Ramos (cell line): Measurements from ENCODE around the gene IMMT.

Experiments
- in situ Hi-C: fragments of 300-500 bp; cut with MboI; formaldehyde crosslinking; loops from one replicate; pipeline ENCODE4 v1.14.3; 2022; ENCODE audit warnings: low sequenced_read_pairs; ENCODE audit not compliant: unreplicated experiment

IMMT gene

GRCh38 chr2:86150502-86150901 lies 44.8 kb downstream of the IMMT start:
- in situ Hi-C loops, result no loop called here

- in situ Hi-C loops, result no loop called here
Measured at GRCh38 chr2:86147793-86148192, 47.5 kb downstream of the IMMT start.

- in situ Hi-C loops, result no loop called here
Measured at GRCh38 chr2:86143926-86144685, 51.2 kb downstream of the IMMT start.

GRCh38 chr2:86143307-86143706 lies 52.0 kb downstream of the IMMT start:
- in situ Hi-C loops, result no loop called here

GRCh38 chr2:86142436-86143257 lies 52.6 kb downstream of the IMMT start:
- in situ Hi-C loops, result no loop called here

- in situ Hi-C loops, result no loop called here
Measured at GRCh38 chr2:86140969-86141392, 54.3 kb downstream of the IMMT start.

- in situ Hi-C loops, result no loop called here
Measured at GRCh38 chr2:86139981-86140380, 55.3 kb downstream of the IMMT start.

- in situ Hi-C loops, result no loop called here
Measured at GRCh38 chr2:86138736-86139625, 56.3 kb downstream of the IMMT start.

GRCh38 chr2:86136141-86136540 lies 59.1 kb downstream of the IMMT start:
- in situ Hi-C loops, result no loop called here

GRCh38 chr2:86135653-86136052 lies 59.6 kb downstream of the IMMT start:
- in situ Hi-C loops, result no loop called here

- in situ Hi-C loops, result no loop called here
Measured at GRCh38 chr2:86134709-86135108, 60.6 kb downstream of the IMMT start.

GRCh38 chr2:86124683-86125082 lies 70.6 kb downstream of the IMMT start:
- in situ Hi-C loops, result no loop called here

GRCh38 chr2:86123328-86123925 lies 71.8 kb downstream of the IMMT start:
- in situ Hi-C loops, result no loop called here

- in situ Hi-C loops, result no loop called here
Measured at GRCh38 chr2:86118130-86118529, 77.1 kb downstream of the IMMT start.

GRCh38 chr2:86107031-86107430 lies 88.2 kb downstream of the IMMT start:
- in situ Hi-C loops, result no loop called here

GRCh38 chr2:86105969-86106945 lies 89.0 kb downstream of the IMMT start, which contains the start of gene PTCD3:
TSS of gene PTCD3 (plus strand) at chr2:86106235. CDS start at chr2:86106248, 13 bp downstream.
- in situ Hi-C loops, result no loop called here

GRCh38 chr2:86105252-86105968 lies 89.9 kb downstream of the IMMT start, which contains the start of gene POLR1A:
TSS of gene POLR1A (minus strand) at chr2:86105886. CDS start at chr2:86105776, 110 bp downstream.
- in situ Hi-C loops, result no loop called here

GRCh38 chr2:86102157-86102556 lies 93.1 kb downstream of the IMMT start:
- in situ Hi-C loops, result no loop called here
